LNCAP (cell line): ENCODE results near the gene RLN2.

Experiments used
- CTCF ChIP-seq: fragments of 450-650 bp; IDR thresholded peaks from 2 replicates; pipeline ENCODE4 v1.5.1; 2017; ENCODE audit warnings: mild to moderate bottlenecking

RLN2 gene

GRCh38 chr9:5286262-5286661 is 18.3 kb downstream of the RLN2 start:
- TF ChIP-seq CTCF = no peak

GRCh38 chr9:5278486-5278885 is 26.0 kb downstream of the RLN2 start:
- TF ChIP-seq CTCF = no peak

GRCh38 chr9:5274770-5275169 is 29.7 kb downstream of the RLN2 start:
- no peak for TF ChIP-seq CTCF

- no peak for TF ChIP-seq CTCF
Observed at GRCh38 chr9:5269249-5269715, 35.2 kb downstream of the RLN2 start.

- peak; percentile 12; the same call in 1 of the 2 replicates for TF ChIP-seq CTCF
Observed at GRCh38 chr9:5265939-5266338, 38.6 kb downstream of the RLN2 start.

GRCh38 chr9:5264219-5264595 is 40.3 kb downstream of the RLN2 start:
- no peak for TF ChIP-seq CTCF

- TF ChIP-seq CTCF = peak; percentile 31; the same call in 1 of the 2 replicates
Observed at GRCh38 chr9:5263351-5264218, 40.9 kb downstream of the RLN2 start.
